Loucy (cell line): ENCODE results near the gene FIGN.

ENCODE experiments used
- H2AFZ ChIP-seq: fragments of 200-600 bp; sonication (generic); 2 replicates; pipeline ENCODE4 v1.6.0; 2016; ENCODE audit warnings: antibody characterized with exemption, mild to moderate bottlenecking, low read length, moderate library complexity
- H3F3A ChIP-seq: fragments of 200-600 bp; 2 replicates; pipeline ENCODE4 v1.6.0; 2016; ENCODE audit warnings: antibody characterized with exemption, low read depth, mild to moderate bottlenecking
- H3K27me3 ChIP-seq: fragments of 200-600 bp; sonication (generic); 2 replicates; pipeline ENCODE4 v1.6.1; 2014; ENCODE audit warnings: low read length, mild to moderate bottlenecking; ENCODE audit not compliant: insufficient read depth, poor library complexity, severe bottlenecking
- H3K36me3 ChIP-seq: fragments of 200-600 bp; sonication (generic); 2 replicates; pipeline ENCODE4 v1.6.1; 2016; ENCODE audit warnings: low read length; ENCODE audit not compliant: insufficient read depth
- H3K4me1 ChIP-seq: fragments of 200-600 bp; sonication (generic); 2 replicates; pipeline ENCODE4 v1.5.1; 2014; ENCODE audit warnings: low read length, mild to moderate bottlenecking; ENCODE audit not compliant: insufficient read depth, poor library complexity, severe bottlenecking
- H3K4me2 ChIP-seq: fragments of 200-600 bp; sonication (generic); 2 replicates; pipeline ENCODE4 v1.6.0; 2014; ENCODE audit warnings: antibody characterized with exemption, low read length, low read depth, mild to moderate bottlenecking; ENCODE audit not compliant: poor library complexity, severe bottlenecking
- H3K4me3 ChIP-seq: fragments of 200-600 bp; sonication (generic); 2 replicates; pipeline ENCODE4 v1.5.1; 2014; ENCODE audit warnings: low read length, mild to moderate bottlenecking, mixed read lengths; ENCODE audit not compliant: poor library complexity, severe bottlenecking
- H3K79me2 ChIP-seq: fragments of 200-600 bp; sonication (generic); 2 replicates; pipeline ENCODE4 v1.6.1; 2014; ENCODE audit warnings: low read length; ENCODE audit not compliant: insufficient read depth
- H3K9ac ChIP-seq: fragments of 200-600 bp; sonication (generic); 2 replicates; pipeline ENCODE4 v1.6.0; 2014; ENCODE audit warnings: mild to moderate bottlenecking, low read depth, low read length, moderate library complexity; ENCODE audit not compliant: poor library complexity, severe bottlenecking
- H3K9me2 ChIP-seq: fragments of 200-600 bp; sonication (generic); replicated peaks from 2 replicates; pipeline ENCODE4 v1.6.1; 2016; ENCODE audit warnings: low read depth, low read length, mixed read lengths
- H3K9me3 ChIP-seq: fragments of 200-600 bp; sonication (generic); 2 replicates; pipeline ENCODE4 v1.6.1; 2014; ENCODE audit warnings: mild to moderate bottlenecking, antibody characterized with exemption, low read length, low read depth; ENCODE audit not compliant: insufficient read depth
- H4K20me1 ChIP-seq: fragments of 200-600 bp; sonication (generic); 2 replicates; pipeline ENCODE4 v1.6.0; 2014; ENCODE audit warnings: antibody characterized with exemption, low read length, mild to moderate bottlenecking; ENCODE audit not compliant: insufficient read depth, poor library complexity, severe bottlenecking
- EZH2phosphoT487 ChIP-seq: fragments of 200-600 bp; IDR thresholded peaks from 2 replicates; pipeline ENCODE4 v1.6.1; 2018; ENCODE audit warnings: antibody characterized with exemption, mild to moderate bottlenecking, moderate library complexity, borderline replicate concordance
- TF ChIP-seq, protein P1 (sequence below): fragments of 200-600 bp; sonication (generic); conservative IDR thresholded peaks from 2 replicates; pipeline ENCODE4 v1.5.1; 2014; ENCODE audit warnings: mild to moderate bottlenecking, antibody characterized with exemption, low read length

FIGN gene

DNA sequence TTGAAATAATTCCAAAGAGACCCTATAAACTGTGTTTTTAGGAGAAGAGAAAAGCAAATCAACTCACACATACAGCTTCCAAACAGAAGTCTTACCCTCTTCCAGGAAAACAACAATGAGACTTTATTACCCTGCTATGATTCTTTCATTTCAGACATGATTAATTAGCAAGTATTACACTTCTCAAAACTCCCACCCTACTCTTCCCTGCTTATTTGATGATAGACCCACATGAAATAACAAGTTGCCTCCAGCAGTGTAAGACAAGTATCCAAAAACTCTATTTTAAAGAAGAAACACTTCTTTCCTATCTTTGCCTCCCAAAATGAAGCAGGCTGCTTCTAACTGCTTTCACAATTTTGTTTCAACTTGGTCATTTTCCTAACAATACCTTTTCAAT is 4.1 kb downstream of the FIGN start:
- H3K4me3 ChIP-seq, result no peak overlapping the region
- no peak overlapping the region for H3K9ac ChIP-seq
- H3K79me2 ChIP-seq, result no peaks in the 10 kb centered on the region
- H2AFZ ChIP-seq, result no peak overlapping the region
- TF ChIP-seq EZH2phosphoT487, result no peak
- TF ChIP-seq, protein P1, sequence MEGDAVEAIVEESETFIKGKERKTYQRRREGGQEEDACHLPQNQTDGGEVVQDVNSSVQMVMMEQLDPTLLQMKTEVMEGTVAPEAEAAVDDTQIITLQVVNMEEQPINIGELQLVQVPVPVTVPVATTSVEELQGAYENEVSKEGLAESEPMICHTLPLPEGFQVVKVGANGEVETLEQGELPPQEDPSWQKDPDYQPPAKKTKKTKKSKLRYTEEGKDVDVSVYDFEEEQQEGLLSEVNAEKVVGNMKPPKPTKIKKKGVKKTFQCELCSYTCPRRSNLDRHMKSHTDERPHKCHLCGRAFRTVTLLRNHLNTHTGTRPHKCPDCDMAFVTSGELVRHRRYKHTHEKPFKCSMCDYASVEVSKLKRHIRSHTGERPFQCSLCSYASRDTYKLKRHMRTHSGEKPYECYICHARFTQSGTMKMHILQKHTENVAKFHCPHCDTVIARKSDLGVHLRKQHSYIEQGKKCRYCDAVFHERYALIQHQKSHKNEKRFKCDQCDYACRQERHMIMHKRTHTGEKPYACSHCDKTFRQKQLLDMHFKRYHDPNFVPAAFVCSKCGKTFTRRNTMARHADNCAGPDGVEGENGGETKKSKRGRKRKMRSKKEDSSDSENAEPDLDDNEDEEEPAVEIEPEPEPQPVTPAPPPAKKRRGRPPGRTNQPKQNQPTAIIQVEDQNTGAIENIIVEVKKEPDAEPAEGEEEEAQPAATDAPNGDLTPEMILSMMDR, result no peak
- no peaks in the 10 kb centered on the region for H3K27me3 ChIP-seq
- H3F3A ChIP-seq, result no peaks in the 10 kb centered on the region
- no peaks in the 10 kb centered on the region for H3K4me1 ChIP-seq
- no peaks in the 10 kb centered on the region for H3K9me2 ChIP-seq
- no peaks in the 10 kb centered on the region for H4K20me1 ChIP-seq
- no peaks in the 10 kb centered on the region for H3K9me3 ChIP-seq
- H3K4me2 ChIP-seq, result no peak overlapping the region
- H3K36me3 ChIP-seq, result no peaks in the 10 kb centered on the region

DNA sequence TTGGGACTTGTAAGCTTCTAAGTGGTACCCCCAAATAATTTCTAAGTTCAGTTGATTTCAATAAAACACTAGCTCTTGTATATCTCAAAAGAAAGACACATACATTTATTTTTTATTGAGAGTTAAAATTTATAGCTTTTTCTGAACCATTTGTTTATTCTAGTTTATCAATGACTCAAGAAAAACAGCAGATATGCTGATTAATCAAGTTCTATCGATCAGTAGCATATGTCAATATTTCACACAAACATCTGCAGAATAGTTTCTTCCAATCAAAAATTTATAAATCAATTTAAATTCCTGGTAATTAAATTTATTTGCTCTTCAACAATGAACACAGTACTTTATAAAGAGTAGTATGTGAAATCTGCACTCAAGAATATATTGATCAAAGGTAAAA is 5.3 kb downstream of the FIGN start:
- H3K36me3 ChIP-seq, result no peaks in the 10 kb centered on the region
- no peak overlapping the region for H3K4me3 ChIP-seq
- no peaks in the 10 kb centered on the region for H3K79me2 ChIP-seq
- H3K27me3 ChIP-seq, result no peaks in the 10 kb centered on the region
- H3K9me3 ChIP-seq, result no peaks in the 10 kb centered on the region
- no peaks in the 10 kb centered on the region for H3K4me1 ChIP-seq
- H3K9me2 ChIP-seq, result no peaks in the 10 kb centered on the region
- H3K9ac ChIP-seq, result no peak overlapping the region
- no peak for TF ChIP-seq EZH2phosphoT487
- TF ChIP-seq, protein P1, result no peak
- no peak overlapping the region for H2AFZ ChIP-seq
- no peaks in the 10 kb centered on the region for H4K20me1 ChIP-seq
- no peaks in the 10 kb centered on the region for H3F3A ChIP-seq
- H3K4me2 ChIP-seq, result no peak overlapping the region

DNA sequence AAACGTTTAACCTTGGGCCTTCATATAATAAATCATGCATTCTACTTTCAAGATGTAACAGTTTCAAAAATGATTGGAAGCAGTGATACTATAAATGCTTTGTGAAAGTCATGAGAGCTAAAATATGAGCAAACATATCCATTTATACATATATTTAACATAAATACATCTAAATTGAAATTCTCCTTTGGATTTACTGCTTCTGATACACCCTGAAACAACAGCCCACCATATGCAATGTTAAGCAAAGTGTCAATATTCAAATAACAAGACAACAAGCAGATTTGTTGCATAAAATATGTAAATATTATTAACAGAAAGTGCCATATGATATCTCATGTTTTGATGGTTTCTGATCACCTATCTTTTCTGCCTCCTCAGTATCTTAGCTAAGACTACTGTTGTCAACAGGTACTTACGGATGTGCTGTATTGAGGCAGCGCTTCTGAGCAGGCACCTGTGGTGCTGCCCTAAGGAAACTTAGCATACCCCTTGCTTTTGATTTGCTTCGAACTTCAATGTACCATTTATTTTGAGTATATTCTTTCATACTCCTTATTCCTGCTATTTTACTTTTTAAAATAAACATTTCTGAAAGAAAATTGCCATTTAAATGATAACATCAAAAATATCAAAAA is 6.1 kb downstream of the FIGN start:
- no peaks in the 10 kb centered on the region for H3K79me2 ChIP-seq
- no peaks in the 10 kb centered on the region for H3K36me3 ChIP-seq
- no peak overlapping the region for H3K4me2 ChIP-seq
- H2AFZ ChIP-seq, result no peak overlapping the region
- H4K20me1 ChIP-seq, result no peaks in the 10 kb centered on the region
- no peak overlapping the region for H3K9ac ChIP-seq
- no peak overlapping the region for H3K4me3 ChIP-seq
- no peaks in the 10 kb centered on the region for H3K9me2 ChIP-seq
- H3K9me3 ChIP-seq, result no peaks in the 10 kb centered on the region
- TF ChIP-seq, protein P1, result no peak
- no peak for TF ChIP-seq EZH2phosphoT487
- no peaks in the 10 kb centered on the region for H3K4me1 ChIP-seq
- H3K27me3 ChIP-seq, result no peaks in the 10 kb centered on the region
- H3F3A ChIP-seq, result no peaks in the 10 kb centered on the region
